Jurkat, Clone E6-1 (cell line): ENCODE measurements around the gene HAND1.

Experiments
- DNase-seq: peaks from one replicate; pipeline ENCODE4 v3.0.0-alpha.2; 2011; ENCODE audit warnings: low read depth, low spot score
- H3K4me3 ChIP-seq: 2 replicates; pipeline ENCODE4 v1.5.1; 2011; ENCODE audit warnings: mild to moderate bottlenecking, low read length, control low read depth, moderate library complexity

Gene HAND1

GRCh38 chr5:154481584-154482381 is 3.8 kb upstream of the HAND1 start:
- no peak for DNase-seq
- no peak overlapping the region for H3K4me3 ChIP-seq

GRCh38 chr5:154480847-154481246 is 2.8 kb upstream of the HAND1 start:
- DNase-seq: no peak
- H3K4me3 ChIP-seq: no peak overlapping the region

- DNase-seq: no peak
- H3K4me3 ChIP-seq: no peak overlapping the region
These were observed 2.1 kb upstream of the HAND1 start for GRCh38 chr5:154479944-154480750.

- DNase-seq: no peak
- no peak overlapping the region for H3K4me3 ChIP-seq
These were observed 1.3 kb upstream of the HAND1 start for GRCh38 chr5:154479160-154479943.

- H3K4me3 ChIP-seq: no peak overlapping the region
These were observed 729 bp upstream of the HAND1 start for GRCh38 chr5:154478752-154479159.

GRCh38 chr5:154477382-154478223 is 424 bp downstream of the HAND1 start:
- no peak for DNase-seq
- no peak overlapping the region for H3K4me3 ChIP-seq

More at GRCh38 chr5:154478752-154479159, 729 bp upstream of the HAND1 start:
- DNase-seq: no peak

- H3K4me3 ChIP-seq: no peak overlapping the region
- no peak for DNase-seq
These were observed 1.4 kb downstream of the HAND1 start for GRCh38 chr5:154476354-154477205.

GRCh38 chr5:154475591-154476353 is 2.3 kb downstream of the HAND1 start:
- DNase-seq: no peak
- H3K4me3 ChIP-seq: no peak overlapping the region

- no peak overlapping the region for H3K4me3 ChIP-seq
- DNase-seq: no peak
These were observed 3.4 kb downstream of the HAND1 start for GRCh38 chr5:154474396-154475334.

GRCh38 chr5:154473581-154474283 is 4.3 kb downstream of the HAND1 start:
- no peak for DNase-seq
- no peak overlapping the region for H3K4me3 ChIP-seq

GRCh38 chr5:154472871-154473580 is 5.0 kb downstream of the HAND1 start:
- no peak overlapping the region for H3K4me3 ChIP-seq

GRCh38 chr5:154470947-154471870 is 6.8 kb downstream of the HAND1 start:
- no peak overlapping the region for H3K4me3 ChIP-seq
- no peak for DNase-seq

More at GRCh38 chr5:154472871-154473580, 5.0 kb downstream of the HAND1 start:
- DNase-seq: no peak

GRCh38 chr5:154470137-154470536 is 7.9 kb downstream of the HAND1 start:
- no peak for DNase-seq
- H3K4me3 ChIP-seq: no peak overlapping the region
